GM20000 (cell line): ENCODE data around the gene PCDH19.

Experiments
- DNase-seq: peaks from one replicate; pipeline ENCODE4 v3.0.0; 2012; ENCODE audit warnings: low spot score
- CTCF ChIP-seq: IDR thresholded peaks from 2 replicates; pipeline ENCODE4 v1.5.1; 2012; ENCODE audit warnings: mild to moderate bottlenecking, control low read depth; ENCODE audit errors: extremely low read depth, missing control alignments

The PCDH19 gene

GRCh38 chrX:100296183-100296753, 113.8 kb downstream of the PCDH19 start:
- DNase-seq, result no peak
- TF ChIP-seq CTCF, result no peak

GRCh38 chrX:100294965-100295364, 115.1 kb downstream of the PCDH19 start:
- DNase-seq, result no peak
- TF ChIP-seq CTCF, result no peak

GRCh38 chrX:100289066-100289558, 121.0 kb downstream of the PCDH19 start:
- TF ChIP-seq CTCF, result no peak
- DNase-seq, result no peak

- DNase-seq, result no peak
- no peak for TF ChIP-seq CTCF
These were observed 132.8 kb downstream of the PCDH19 start for GRCh38 chrX:100277231-100277630.

- DNase-seq, result no peak
These were observed 135.2 kb downstream of the PCDH19 start for GRCh38 chrX:100274916-100275315.

GRCh38 chrX:100265179-100265578, 144.9 kb downstream of the PCDH19 start:
- TF ChIP-seq CTCF, result no peak
- DNase-seq, result no peak

More at GRCh38 chrX:100274916-100275315, 135.2 kb downstream of the PCDH19 start:
- no peak for TF ChIP-seq CTCF

- DNase-seq, result peak; percentile 4
- no peak for TF ChIP-seq CTCF
These were observed 145.9 kb downstream of the PCDH19 start for GRCh38 chrX:100264200-100264599.
